OCI-LY1 (cell line): ENCODE measurements around the gene FETUB.

ENCODE experiments used
- EZH2 ChIP-seq: fragments of 200-600 bp; sonication (generic), shearing (Covaris generic); IDR thresholded peaks from 2 replicates; pipeline ENCODE4 v1.8.0; 2017; ENCODE audit warnings: borderline replicate concordance, mixed run types, mild to moderate bottlenecking, antibody characterized with exemption, low read length, moderate library complexity, mixed read lengths
- TF ChIP-seq, protein P1 (sequence below): fragments of 200-600 bp; sonication (generic), shearing (Covaris generic); IDR thresholded peaks from 2 replicates; pipeline ENCODE4 v1.5.1; 2017; ENCODE audit warnings: mild to moderate bottlenecking, antibody characterized with exemption, low read length, moderate library complexity, mixed read lengths

DNA sequence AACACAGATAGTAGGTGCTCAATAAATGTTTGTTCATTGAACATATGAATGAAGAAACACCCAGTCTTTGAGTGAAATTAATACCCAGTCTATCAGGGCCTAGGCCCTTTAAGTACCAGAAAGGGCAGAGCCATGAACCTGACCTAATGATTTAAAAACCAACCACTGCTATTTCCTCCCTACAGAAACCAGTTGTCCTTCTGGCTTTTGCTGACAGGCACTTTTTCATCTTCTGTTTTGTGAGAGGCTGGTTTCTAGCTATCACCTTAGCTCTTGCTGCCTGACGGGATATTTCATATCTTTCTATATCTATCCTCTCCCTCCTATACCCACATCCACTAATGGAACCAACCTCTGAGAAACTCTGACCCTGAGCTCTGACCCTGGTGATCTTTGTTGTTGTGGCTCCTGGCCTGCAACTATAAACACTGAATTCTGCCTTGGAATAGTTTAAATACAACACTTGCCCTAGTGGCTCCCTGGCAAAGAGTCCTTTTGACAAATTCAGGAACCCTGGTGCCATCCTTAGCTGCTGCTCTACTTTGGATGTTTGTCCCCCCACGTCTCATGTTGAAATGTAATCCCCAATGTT is 31.5 kb upstream of the FETUB start:
- TF ChIP-seq, protein P1, sequence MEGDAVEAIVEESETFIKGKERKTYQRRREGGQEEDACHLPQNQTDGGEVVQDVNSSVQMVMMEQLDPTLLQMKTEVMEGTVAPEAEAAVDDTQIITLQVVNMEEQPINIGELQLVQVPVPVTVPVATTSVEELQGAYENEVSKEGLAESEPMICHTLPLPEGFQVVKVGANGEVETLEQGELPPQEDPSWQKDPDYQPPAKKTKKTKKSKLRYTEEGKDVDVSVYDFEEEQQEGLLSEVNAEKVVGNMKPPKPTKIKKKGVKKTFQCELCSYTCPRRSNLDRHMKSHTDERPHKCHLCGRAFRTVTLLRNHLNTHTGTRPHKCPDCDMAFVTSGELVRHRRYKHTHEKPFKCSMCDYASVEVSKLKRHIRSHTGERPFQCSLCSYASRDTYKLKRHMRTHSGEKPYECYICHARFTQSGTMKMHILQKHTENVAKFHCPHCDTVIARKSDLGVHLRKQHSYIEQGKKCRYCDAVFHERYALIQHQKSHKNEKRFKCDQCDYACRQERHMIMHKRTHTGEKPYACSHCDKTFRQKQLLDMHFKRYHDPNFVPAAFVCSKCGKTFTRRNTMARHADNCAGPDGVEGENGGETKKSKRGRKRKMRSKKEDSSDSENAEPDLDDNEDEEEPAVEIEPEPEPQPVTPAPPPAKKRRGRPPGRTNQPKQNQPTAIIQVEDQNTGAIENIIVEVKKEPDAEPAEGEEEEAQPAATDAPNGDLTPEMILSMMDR, result no peak
- no peak for TF ChIP-seq EZH2
